Panc1 (cell line): ENCODE results near the gene DCAF8. TPM values are rescaled to one million over a fixed set of nuclear protein-coding genes. Genes with fewer than 3 reads are reported as not detected.
A peak's percentile ranks its signal among the peaks of the same experiment; 100 is the strongest.

ENCODE experiments used
- ATAC-seq: fragments of 200-7000 bp; cut with Tn5 transposase; 2 replicates; pipeline ENCODE4 v1.9.1; 2020; ENCODE audit warnings: mild to moderate bottlenecking, moderate library complexity
- BruUV-seq: library from RNA; stranded (reverse); fragments of 400-500 nt; replicated peaks from 2 replicates; lab custom pipeline; 2021; lab: Mats Ljungman, UMichigan
- CTCF ChIA-PET: fragments of 300-600 bp; sonication (Branson Sonifier 250); formaldehyde crosslinking; loops from one replicate; lab custom pipeline; 2022; ENCODE audit warnings: antibody characterized with exemption; lab: Charles Lee
- POLR2A ChIA-PET: fragments of 300-600 bp; sonication (Branson Sonifier 250); formaldehyde crosslinking; loops from one replicate; lab custom pipeline; 2022; ENCODE audit warnings: antibody characterized with exemption; lab: Charles Lee
- DNase-seq: peaks from one replicate; pipeline ENCODE4 v3.0.0-alpha.2; 2010; ENCODE audit warnings: low read depth, low spot score
- H3K27ac ChIP-seq: 2 replicates; pipeline ENCODE4 v1.5.1; 2011; ENCODE audit warnings: mild to moderate bottlenecking, low read length, inconsistent platforms
- H3K27me3 ChIP-seq: fragments of 200-500 bp; sonication (Bioruptor generic); 2 replicates; pipeline ENCODE4 v1.6.0; 2014; ENCODE audit warnings: low read length, inconsistent platforms; ENCODE audit not compliant: control insufficient read depth, insufficient read depth
- H3K36me3 ChIP-seq: fragments of 200-500 bp; sonication (Bioruptor generic); 2 replicates; pipeline ENCODE4 v1.5.1; 2014; ENCODE audit warnings: inconsistent platforms, mild to moderate bottlenecking, low read length, moderate library complexity; ENCODE audit not compliant: control insufficient read depth, insufficient read depth
- H3K4me1 ChIP-seq: 2 replicates; pipeline ENCODE4 v1.5.1; 2011; ENCODE audit warnings: inconsistent platforms, mild to moderate bottlenecking, low read length, moderate library complexity; ENCODE audit not compliant: control insufficient read depth, insufficient read depth
- H3K4me3 ChIP-seq, 2 experiments: 2 replicates each; pipeline ENCODE4 v1.5.1; 2011 to 2012; ENCODE audit warnings: low read depth in 2 of 2, low read length in 2 of 2, mild to moderate bottlenecking in 2 of 2, inconsistent platforms in 1 of 2, moderate library complexity in 1 of 2
- H3K9me3 ChIP-seq: fragments of 200-500 bp; sonication (Bioruptor generic); 2 replicates; pipeline ENCODE4 v1.5.1; 2014; ENCODE audit warnings: low read depth, mild to moderate bottlenecking, inconsistent platforms, low read length, moderate library complexity; ENCODE audit not compliant: control insufficient read depth, insufficient read depth
- POLR2AphosphoS5 ChIP-seq: IDR thresholded peaks from 2 replicates; pipeline ENCODE4 v1.6.1; 2012; ENCODE audit warnings: mild to moderate bottlenecking, low read depth, low read length, moderate library complexity
- TCF7L2 ChIP-seq: IDR thresholded peaks from 2 replicates; pipeline ENCODE4 v1.6.1; 2011; ENCODE audit warnings: mild to moderate bottlenecking, low read depth, low read length, inconsistent platforms
- in situ Hi-C: cut with HindIII; loops from 2 replicates; pipeline ENCODE4 v1.10.0; 2016; ENCODE audit warnings: low sequenced_read_pairs, low pct_unique_long_range_greater_than_20kb
- intact Hi-C: fragments of 100-400 bp; cut with micrococcal nuclease; formaldehyde crosslinking; loops from one replicate; pipeline ENCODE4 v1.10.0; 2022; ENCODE audit not compliant: unreplicated experiment
- total RNA-seq: library from RNA; stranded (reverse); gene quantifications from one replicate; pipeline ENCODE4 v1.2.1, GENCODE V29; 2021; ENCODE audit not compliant: unreplicated experiment
- TF ChIP-seq, protein P1 (sequence below), 2 experiments: IDR thresholded peaks; 2 replicates each; pipeline ENCODE4 v1.6.1; 2011 to 2012; ENCODE audit warnings: low read depth in 2 of 2, control low read depth in 1 of 2, low read length in 1 of 2, mild to moderate bottlenecking in 1 of 2, moderate library complexity in 1 of 2; ENCODE audit not compliant: insufficient read depth in 1 of 2
- TF ChIP-seq, protein P2 (sequence below): fragments of 450-650 bp; IDR thresholded peaks from 2 replicates; pipeline ENCODE4 v1.5.1; 2017; ENCODE audit warnings: mild to moderate bottlenecking

DCAF8 gene
- total RNA-seq, 1 experiment from 2014 or later = 127 TPM

DNA sequence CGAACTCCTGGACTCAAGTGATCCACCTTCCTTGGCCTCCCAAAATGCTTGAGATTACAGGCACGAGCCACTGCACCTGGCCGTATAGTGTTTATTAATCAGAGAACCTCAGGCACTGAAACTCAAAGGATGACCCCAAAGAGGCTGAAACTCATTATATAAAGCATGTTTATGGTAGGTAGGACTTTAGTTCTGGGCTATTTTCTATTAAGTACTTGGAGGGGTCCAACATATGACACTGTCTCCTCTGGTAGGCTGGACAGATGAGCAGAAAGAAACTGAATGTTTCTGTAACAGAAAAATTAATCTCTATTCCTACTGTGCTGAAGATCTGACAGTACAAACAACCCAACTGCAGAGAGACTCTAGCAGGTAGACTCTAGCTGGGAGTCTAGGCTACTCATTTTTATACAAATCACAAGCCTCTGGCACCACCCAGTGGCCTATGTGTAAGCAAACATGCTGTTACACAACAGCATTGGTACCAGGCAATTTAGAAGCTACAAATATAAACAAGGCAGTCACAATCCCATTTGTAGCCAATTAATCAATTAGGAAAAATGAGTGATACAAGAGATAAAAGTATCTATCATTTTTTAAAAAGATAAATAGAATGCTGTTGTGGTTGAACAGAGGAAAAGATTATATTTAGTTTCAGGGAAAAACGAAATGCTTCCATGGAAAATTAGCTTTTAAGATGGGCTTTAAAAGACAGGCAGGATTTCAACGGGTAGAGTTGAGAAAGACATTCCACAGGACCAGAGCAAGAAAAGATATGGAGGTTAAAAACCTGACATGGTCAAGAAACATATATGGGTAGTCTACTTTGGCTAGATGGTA, 10.4 kb downstream of the DCAF8 start:
- BruUV-seq = no TSS peak
- H3K4me3 ChIP-seq = no peak overlapping the region
- no peaks in the 10 kb centered on the region for H3K9me3 ChIP-seq
- ChIA-PET POLR2A (interaction anchor here (1.3 kb wide), 1 partner anchor 10 kb away, joined by 5 read pairs; the partner anchor contains the start of gene DCAF8), CTCF (interaction anchor here (0.5 to 1.6 kb wide), 12 partner anchors 11 to 150 kb away, joined by 3 to 18 read pairs (median 5); partner anchors contain the start of genes CASQ1 and DCAF8)
- H3K36me3 ChIP-seq = no peaks in the 10 kb centered on the region; the same call in 1 of the 2 replicates
- in situ Hi-C loops (no loop called here), intact Hi-C loops (loop anchor here (2.0 kb wide), 2 partner anchors 59 to 151 kb away; no protein-coding TSS in a partner anchor)
- H3K27me3 ChIP-seq = no peaks in the 10 kb centered on the region
- TF ChIP-seq, protein P1, sequence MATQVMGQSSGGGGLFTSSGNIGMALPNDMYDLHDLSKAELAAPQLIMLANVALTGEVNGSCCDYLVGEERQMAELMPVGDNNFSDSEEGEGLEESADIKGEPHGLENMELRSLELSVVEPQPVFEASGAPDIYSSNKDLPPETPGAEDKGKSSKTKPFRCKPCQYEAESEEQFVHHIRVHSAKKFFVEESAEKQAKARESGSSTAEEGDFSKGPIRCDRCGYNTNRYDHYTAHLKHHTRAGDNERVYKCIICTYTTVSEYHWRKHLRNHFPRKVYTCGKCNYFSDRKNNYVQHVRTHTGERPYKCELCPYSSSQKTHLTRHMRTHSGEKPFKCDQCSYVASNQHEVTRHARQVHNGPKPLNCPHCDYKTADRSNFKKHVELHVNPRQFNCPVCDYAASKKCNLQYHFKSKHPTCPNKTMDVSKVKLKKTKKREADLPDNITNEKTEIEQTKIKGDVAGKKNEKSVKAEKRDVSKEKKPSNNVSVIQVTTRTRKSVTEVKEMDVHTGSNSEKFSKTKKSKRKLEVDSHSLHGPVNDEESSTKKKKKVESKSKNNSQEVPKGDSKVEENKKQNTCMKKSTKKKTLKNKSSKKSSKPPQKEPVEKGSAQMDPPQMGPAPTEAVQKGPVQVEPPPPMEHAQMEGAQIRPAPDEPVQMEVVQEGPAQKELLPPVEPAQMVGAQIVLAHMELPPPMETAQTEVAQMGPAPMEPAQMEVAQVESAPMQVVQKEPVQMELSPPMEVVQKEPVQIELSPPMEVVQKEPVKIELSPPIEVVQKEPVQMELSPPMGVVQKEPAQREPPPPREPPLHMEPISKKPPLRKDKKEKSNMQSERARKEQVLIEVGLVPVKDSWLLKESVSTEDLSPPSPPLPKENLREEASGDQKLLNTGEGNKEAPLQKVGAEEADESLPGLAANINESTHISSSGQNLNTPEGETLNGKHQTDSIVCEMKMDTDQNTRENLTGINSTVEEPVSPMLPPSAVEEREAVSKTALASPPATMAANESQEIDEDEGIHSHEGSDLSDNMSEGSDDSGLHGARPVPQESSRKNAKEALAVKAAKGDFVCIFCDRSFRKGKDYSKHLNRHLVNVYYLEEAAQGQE (IDR thresholded peaks at IDR 0.05; ENCODE audit: insufficient read depth in 1 of 2, low read depth in 2 of 2, low read length in 1 of 2) = no peak
- TF ChIP-seq, protein P2, sequence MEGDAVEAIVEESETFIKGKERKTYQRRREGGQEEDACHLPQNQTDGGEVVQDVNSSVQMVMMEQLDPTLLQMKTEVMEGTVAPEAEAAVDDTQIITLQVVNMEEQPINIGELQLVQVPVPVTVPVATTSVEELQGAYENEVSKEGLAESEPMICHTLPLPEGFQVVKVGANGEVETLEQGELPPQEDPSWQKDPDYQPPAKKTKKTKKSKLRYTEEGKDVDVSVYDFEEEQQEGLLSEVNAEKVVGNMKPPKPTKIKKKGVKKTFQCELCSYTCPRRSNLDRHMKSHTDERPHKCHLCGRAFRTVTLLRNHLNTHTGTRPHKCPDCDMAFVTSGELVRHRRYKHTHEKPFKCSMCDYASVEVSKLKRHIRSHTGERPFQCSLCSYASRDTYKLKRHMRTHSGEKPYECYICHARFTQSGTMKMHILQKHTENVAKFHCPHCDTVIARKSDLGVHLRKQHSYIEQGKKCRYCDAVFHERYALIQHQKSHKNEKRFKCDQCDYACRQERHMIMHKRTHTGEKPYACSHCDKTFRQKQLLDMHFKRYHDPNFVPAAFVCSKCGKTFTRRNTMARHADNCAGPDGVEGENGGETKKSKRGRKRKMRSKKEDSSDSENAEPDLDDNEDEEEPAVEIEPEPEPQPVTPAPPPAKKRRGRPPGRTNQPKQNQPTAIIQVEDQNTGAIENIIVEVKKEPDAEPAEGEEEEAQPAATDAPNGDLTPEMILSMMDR = peak; percentile 74
- peak; percentile 97 for ATAC-seq
- no peaks in the 10 kb centered on the region for H3K4me1 ChIP-seq
- no peak for DNase-seq
- H3K27ac ChIP-seq = no peak overlapping the region

DNA sequence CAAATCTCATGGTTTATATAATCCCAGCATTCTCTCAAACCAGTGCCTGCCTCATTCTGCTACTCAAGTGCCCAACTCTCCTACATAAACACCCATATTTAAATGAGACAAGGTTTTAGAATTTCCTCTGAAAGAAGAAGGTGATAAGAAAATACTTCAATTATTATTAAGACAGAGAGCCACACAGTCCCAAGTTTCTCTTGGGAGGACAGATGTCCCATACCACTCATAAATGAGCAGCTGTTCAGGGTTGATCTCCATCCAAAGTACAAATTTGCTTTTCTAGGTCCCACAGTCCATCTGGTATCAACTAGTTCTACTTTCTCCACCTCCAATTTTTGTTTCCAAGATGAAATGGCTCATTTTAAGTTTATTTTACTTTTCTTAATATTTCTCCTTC, 11.3 kb downstream of the DCAF8 start:
- in situ Hi-C loops (no loop called here), intact Hi-C loops (no loop called here)
- no peaks in the 10 kb centered on the region for H3K36me3 ChIP-seq
- no peak for ATAC-seq
- H3K27me3 ChIP-seq = no peaks in the 10 kb centered on the region
- H3K9me3 ChIP-seq = no peaks in the 10 kb centered on the region
- CTCF ChIA-PET = interaction anchor here (1.6 kb wide), 1 partner anchor 58 kb away, joined by 8 read pairs; no protein-coding TSS in a partner anchor
- no peak for TF ChIP-seq POLR2AphosphoS5
- no peak for TF ChIP-seq TCF7L2
- TF ChIP-seq, protein P1 (IDR thresholded peaks at IDR 0.05; ENCODE audit: insufficient read depth in 1 of 2, low read depth in 2 of 2, low read length in 1 of 2) = no peak
- TF ChIP-seq, protein P2 = no peak
- POLR2A ChIA-PET = no interaction called here
- DNase-seq = no peak
- no TSS peak for BruUV-seq
- no peak overlapping the region for H3K27ac ChIP-seq
- H3K4me1 ChIP-seq = no peaks in the 10 kb centered on the region
- no peak overlapping the region for H3K4me3 ChIP-seq
